GM19452 (cell line): ENCODE results near the gene TNP1.

ENCODE experiments used
- ATAC-seq: cut with Tn5 transposase; IDR thresholded peaks from one replicate; pipeline ENCODE4 v1.9.1; 2021; ENCODE audit not compliant: unreplicated experiment

Gene TNP1

GRCh38 chr2:216842636-216843035 is 17.2 kb downstream of the TNP1 start:
- no peak for ATAC-seq

GRCh38 chr2:216839688-216840087 is 20.2 kb downstream of the TNP1 start:
- no peak for ATAC-seq

GRCh38 chr2:216838151-216838550 is 21.7 kb downstream of the TNP1 start:
- no peak for ATAC-seq

GRCh38 chr2:216837740-216838139 is 22.1 kb downstream of the TNP1 start:
- no peak for ATAC-seq

GRCh38 chr2:216833061-216833460 is 26.8 kb downstream of the TNP1 start:
- ATAC-seq = no peak

DNA sequence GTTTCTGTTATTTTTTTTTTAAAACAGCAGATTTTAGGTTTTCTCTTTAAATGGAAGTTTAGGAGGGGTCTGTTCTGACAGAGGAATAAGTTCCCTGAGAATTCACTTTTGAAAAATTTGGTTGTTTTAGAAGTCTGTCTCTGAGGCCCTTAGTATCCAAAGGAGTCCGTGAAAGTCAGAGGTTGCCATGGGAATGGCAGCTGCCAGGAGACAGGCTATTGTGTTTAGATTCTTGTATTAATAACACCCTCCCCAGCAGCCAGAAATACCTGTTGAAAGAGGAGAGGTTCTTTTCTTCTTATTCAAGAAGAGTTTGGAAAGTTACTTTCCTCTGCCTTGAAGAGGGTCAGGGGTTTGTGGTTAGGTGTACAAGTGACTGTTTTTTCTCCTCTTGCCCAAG is 29.5 kb downstream of the TNP1 start:
- no peak for ATAC-seq

DNA sequence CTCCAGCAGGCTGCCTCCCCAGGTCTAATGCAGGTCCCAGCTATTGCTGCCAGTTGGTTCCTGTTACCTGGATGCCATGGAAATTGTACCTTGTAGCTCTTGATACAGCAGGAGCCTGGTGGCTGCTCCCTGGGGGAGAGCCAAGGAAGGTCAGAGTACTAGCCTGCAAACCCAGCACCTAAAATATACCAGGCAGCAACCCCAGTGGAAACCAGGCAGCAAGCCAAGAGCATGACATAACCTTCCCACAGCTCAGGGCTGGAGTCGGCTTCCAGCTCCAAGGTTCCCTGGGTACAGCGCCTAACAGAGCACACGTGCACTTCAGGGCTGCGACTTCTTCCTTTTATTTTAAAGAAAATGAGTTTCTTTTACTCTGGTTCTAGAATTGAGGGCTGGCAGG is 30.3 kb downstream of the TNP1 start:
- no peak for ATAC-seq

DNA sequence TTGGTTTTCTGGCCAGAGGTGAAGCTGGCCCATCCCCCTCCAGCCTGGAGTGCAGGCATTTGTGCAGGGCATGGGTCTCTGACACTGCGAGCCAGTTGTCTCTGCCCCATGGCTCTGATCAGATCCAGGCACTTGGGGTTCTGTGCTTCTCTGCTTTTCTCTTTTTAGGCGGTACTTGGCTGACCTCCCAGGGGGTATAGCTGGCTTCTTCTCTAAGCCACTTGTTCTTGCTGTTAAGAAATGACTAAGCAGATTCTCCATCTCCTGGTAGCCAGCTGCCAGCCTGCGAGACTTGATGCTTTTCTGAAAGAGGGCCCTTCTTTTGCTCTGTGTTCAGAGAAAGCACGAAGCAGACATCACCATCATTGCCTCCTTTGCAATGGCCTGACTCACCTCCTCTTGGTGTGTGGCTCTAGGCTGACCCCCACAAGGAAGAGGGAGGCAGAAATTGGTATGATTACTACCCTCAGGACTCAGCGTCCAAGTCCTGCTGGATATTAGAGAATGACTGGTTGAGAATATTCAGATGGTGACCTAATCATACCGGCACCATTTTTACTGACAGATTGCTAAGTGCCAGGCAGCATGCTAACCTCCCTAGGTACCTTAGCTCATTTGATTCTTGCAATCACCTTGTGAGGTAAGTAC is 32.7 kb downstream of the TNP1 start:
- ATAC-seq = no peak

GRCh38 chr2:216822470-216822869 is 37.4 kb downstream of the TNP1 start:
- no peak for ATAC-seq

DNA sequence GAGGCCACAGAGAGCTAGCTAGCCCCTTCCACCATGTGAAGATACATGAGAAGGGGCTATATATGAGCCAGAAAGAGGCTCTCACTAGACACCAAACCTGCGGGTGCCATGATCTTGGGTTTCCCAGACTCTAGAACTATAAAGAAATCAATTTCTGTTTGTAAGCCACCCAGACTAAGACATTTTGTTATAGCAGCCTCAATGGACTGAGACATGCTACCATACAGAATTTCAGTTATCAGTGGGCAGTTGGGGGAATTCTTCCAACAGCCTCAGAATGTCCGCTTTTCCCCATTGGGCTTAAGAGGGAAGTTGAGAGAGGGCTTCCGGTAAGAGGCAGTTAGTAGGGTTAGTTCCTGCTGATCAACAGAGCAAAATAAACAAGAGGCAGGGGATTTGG is 39.2 kb downstream of the TNP1 start:
- no peak for ATAC-seq

- no peak for ATAC-seq
Observed at GRCh38 chr2:216819766-216820165, 40.1 kb downstream of the TNP1 start.

GRCh38 chr2:216819055-216819454 is 40.8 kb downstream of the TNP1 start:
- no peak for ATAC-seq

GRCh38 chr2:216810399-216811160 is 49.3 kb downstream of the TNP1 start:
- ATAC-seq = no peak
